ENCODE results near the gene LY6G5B.

The LY6G5B gene

GRCh38 chr6:31669676-31670075 lies at the start of gene LY6G5B:
Gene LY6G5B, plus strand, starts transcription at chr6:31669976. Its CDS starts 975 bp downstream, at chr6:31670951.
- in situ Hi-C loops (cut with MboI; ENCODE audit: low sequenced_read_pairs), result no loop called here

GRCh38 chr6:31620586-31621319 lies 49.0 kb upstream of the LY6G5B start, which contains the start of gene PRRC2A:
Gene PRRC2A, plus strand, starts transcription at chr6:31620715. Its CDS starts 2,075 bp downstream, at chr6:31622790.
- in situ Hi-C loops (cut with MboI; ENCODE audit: low sequenced_read_pairs), result no loop called here

DNA sequence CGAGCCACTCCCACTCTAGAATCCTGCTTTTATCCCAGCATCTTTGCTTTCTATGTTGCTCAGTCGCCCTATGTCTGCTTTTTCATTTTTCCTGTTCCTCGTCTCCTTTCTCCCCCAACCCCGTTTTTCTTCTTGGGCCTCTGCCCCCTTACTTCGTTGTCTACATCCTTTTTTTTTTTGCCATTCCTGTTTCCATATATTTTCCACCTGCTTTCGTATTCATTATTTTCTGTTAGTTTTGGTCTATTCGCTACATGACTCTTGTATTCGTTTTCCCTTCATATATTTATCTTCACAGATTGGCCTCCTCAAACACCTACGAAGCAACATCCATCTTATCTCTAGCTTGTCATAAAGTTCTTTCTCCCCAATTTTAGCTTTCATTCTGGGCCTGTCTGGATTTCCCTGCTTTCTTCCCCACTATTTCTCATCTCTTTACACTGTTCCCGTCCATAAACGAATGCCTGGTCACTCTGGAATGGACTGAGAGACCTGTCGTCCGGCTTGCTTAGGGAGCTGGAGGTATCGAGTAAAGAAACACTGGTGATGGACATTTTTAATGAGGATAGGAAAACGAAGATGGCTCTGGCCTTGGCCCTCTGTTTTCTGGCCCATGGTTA lies 48.3 kb upstream of the LY6G5B start:
- in situ Hi-C loops (cut with MboI; ENCODE audit: low sequenced_read_pairs), result no loop called here

DNA sequence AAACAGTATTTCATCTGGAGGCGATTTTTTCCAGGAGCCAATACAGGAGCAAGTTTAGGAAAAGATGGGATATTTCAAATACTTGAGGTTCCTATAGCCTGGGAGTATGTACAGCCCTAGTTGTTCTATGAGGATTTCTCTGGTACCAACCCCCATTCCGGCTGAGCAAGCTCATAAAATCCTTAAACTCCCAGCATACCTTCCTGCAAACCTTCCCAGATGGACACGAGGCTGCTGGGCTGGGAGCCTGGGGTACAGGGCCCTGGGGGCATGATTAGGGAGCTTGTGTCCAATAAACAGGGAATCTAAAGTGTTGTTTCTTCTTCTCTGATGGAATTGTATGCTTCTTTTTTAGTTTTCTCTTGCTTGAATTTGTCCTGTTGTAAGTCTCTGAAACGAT lies 47.8 kb upstream of the LY6G5B start:
- in situ Hi-C loops (cut with MboI; ENCODE audit: low sequenced_read_pairs), result no loop called here

- in situ Hi-C loops (cut with MboI; ENCODE audit: low sequenced_read_pairs), result no loop called here
Observed at GRCh38 chr6:31622684-31623091, 47.1 kb upstream of the LY6G5B start.

DNA sequence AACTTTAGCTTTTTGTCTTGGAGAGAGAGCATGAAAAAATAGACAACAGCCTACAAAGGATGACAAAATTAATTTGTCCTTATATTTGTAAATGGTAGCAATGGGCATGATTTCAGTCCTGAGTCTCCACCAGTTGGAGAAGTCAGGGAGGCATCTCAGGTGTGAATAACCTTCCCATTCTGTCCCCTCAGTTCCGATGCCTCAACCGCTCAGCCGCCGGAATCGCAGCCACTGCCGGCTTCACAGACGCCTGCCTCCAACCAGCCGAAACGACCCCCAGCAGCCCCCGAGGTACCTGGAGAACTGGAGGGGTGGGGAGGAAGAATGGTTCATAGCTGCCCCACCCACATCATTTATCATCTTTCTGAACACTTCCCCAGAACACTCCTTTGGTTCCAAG lies 45.7 kb upstream of the LY6G5B start:
- in situ Hi-C loops (cut with MboI; ENCODE audit: low sequenced_read_pairs), result no loop called here

- in situ Hi-C loops (cut with MboI; ENCODE audit: low sequenced_read_pairs), result no loop called here
Observed at GRCh38 chr6:31626952-31627351, 42.8 kb upstream of the LY6G5B start.

DNA sequence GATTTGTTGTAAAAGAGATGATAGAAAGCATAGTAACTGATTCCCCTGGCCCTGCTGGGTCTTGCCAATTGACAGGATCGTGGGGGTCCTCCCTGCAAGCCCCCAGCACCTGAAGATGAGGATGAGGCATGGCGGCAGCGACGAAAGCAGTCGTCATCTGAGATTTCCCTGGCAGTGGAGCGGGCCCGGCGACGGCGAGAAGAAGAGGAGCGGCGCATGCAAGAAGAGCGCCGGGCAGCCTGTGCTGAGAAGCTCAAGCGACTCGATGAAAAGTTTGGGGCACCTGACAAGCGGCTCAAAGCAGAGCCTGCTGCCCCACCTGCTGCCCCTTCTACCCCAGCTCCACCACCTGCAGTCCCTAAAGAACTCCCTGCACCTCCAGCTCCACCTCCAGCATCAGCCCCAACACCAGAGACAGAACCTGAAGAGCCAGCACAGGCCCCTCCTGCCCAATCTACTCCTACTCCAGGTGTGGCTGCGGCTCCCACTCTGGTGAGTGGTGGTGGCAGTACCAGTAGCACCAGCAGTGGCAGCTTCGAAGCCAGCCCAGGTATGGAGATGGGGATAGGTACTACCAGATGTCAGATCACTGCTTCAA lies 42.0 kb upstream of the LY6G5B start:
- in situ Hi-C loops (cut with MboI; ENCODE audit: low sequenced_read_pairs), result no loop called here

GRCh38 chr6:31629014-31629413 lies 40.8 kb upstream of the LY6G5B start:
- in situ Hi-C loops (cut with MboI; ENCODE audit: low sequenced_read_pairs), result no loop called here

GRCh38 chr6:31630177-31630934 lies 39.4 kb upstream of the LY6G5B start:
- in situ Hi-C loops (cut with MboI; ENCODE audit: low sequenced_read_pairs), result no loop called here

GRCh38 chr6:31631209-31631608 lies 38.6 kb upstream of the LY6G5B start:
- in situ Hi-C loops (cut with MboI; ENCODE audit: low sequenced_read_pairs), result no loop called here

DNA sequence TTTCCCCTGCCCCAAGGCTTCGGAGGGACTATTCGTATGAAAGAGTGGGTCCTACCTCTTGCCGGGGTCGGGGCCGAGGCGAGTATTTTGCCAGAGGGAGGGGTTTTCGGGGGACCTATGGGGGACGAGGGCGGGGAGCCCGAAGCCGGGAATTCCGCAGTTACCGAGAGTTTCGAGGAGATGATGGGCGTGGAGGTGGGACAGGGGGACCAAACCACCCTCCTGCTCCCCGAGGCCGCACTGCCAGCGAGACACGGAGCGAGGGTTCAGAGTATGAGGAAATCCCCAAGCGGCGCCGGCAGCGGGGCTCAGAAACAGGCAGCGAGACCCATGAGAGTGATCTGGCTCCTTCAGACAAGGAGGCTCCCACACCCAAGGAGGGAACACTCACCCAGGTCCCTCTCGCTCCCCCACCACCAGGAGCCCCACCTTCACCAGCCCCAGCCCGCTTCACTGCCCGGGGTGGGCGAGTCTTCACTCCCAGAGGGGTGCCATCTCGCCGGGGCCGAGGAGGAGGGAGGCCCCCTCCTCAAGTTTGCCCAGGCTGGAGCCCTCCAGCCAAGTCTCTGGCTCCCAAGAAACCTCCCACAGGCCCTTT lies 38.0 kb upstream of the LY6G5B start:
- in situ Hi-C loops (cut with MboI; ENCODE audit: low sequenced_read_pairs), result no loop called here

DNA sequence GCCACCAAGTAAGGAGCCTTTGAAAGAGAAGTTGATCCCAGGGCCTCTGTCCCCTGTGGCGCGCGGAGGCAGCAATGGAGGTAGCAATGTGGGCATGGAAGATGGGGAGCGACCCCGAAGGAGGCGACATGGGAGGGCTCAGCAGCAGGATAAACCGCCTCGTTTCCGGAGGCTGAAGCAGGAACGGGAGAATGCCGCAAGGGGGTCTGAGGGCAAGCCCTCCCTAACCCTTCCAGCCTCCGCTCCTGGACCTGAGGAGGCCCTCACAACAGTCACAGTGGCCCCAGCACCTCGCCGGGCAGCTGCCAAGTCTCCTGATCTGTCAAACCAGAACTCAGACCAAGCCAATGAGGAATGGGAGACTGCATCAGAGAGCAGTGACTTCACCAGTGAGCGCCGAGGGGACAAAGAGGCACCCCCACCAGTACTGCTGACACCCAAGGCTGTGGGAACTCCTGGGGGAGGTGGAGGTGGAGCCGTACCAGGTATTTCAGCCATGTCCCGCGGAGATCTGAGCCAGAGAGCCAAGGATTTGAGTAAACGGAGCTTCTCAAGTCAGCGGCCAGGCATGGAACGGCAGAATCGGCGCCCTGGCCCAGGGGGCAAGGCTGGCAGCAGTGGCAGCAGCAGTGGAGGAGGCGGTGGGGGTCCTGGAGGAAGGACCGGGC lies 37.4 kb upstream of the LY6G5B start:
- in situ Hi-C loops (cut with MboI; ENCODE audit: low sequenced_read_pairs), result no loop called here

- in situ Hi-C loops (cut with MboI; ENCODE audit: low sequenced_read_pairs), result no loop called here
Observed at GRCh38 chr6:31633447-31633846, 36.3 kb upstream of the LY6G5B start.

DNA sequence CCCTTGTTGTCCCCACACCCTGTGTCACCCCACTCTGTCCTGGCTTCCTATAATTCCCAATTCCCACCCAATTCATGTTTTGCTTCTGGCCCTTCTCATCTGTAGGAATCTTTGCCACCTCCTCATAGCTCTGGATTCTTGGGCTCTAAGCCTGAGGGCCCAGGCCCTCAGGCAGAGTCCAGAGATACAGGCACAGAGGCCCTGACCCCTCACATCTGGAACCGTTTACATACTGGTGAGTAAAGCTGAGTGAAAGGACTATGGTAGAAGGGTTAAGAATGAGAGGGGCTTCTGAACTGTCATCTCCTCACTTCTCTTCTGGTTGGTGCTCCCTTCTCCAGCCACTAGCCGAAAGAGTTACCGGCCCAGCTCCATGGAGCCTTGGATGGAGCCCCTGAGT lies 35.6 kb upstream of the LY6G5B start:
- in situ Hi-C loops (cut with MboI; ENCODE audit: low sequenced_read_pairs), result no loop called here

GRCh38 chr6:31634969-31635575 lies 34.7 kb upstream of the LY6G5B start:
- in situ Hi-C loops (cut with MboI; ENCODE audit: low sequenced_read_pairs), result no loop called here

- in situ Hi-C loops (cut with MboI; ENCODE audit: low sequenced_read_pairs), result no loop called here
Observed at GRCh38 chr6:31636698-31637596, 32.8 kb upstream of the LY6G5B start.

DNA sequence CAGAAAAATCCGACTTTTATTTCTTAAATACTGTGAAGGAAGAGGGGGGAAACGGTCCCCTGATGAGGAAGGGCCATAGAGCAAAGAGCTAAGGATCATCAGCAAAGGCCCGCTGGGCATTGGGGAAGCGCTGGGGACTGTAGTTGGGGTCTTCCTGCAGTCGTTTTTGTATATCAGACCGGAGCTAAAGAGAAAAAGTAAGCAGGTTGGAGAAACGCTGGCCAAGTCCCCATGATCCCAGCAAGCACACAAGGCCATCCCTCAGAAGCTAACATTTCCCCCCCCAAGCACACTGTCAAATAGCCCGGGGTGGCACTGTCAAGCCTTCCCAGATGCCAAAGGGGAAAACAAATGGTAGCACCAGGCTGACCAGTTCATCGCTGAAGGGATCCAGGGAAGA lies 30.7 kb upstream of the LY6G5B start:
- in situ Hi-C loops (cut with MboI; ENCODE audit: low sequenced_read_pairs), result no loop called here

- in situ Hi-C loops (cut with MboI; ENCODE audit: low sequenced_read_pairs), result no loop called here
Observed at GRCh38 chr6:31639449-31639861, 30.3 kb upstream of the LY6G5B start.
